Inflammatory macrophage (primary cell): ENCODE results near the gene ADAMTS18.
"Not testable (repeated sequence)": the region's sequence is repeated elsewhere in the genome, so short reads cannot be mapped to it uniquely, and the experiment has no call there.

Experiments
- DNase-seq, 2 donors: peaks; one replicate each; pipeline ENCODE4 v3.0.0-alpha.2; 2020 to 2022
- total RNA-seq, 18 experiments: gene quantifications; one replicate each; lab custom pipeline; 2026; ENCODE audit warnings: mixed read lengths in 6 of 18, inconsistent platforms in 2 of 18; lab: John Stamatoyannopoulos, UW

ADAMTS18 gene, protein sequence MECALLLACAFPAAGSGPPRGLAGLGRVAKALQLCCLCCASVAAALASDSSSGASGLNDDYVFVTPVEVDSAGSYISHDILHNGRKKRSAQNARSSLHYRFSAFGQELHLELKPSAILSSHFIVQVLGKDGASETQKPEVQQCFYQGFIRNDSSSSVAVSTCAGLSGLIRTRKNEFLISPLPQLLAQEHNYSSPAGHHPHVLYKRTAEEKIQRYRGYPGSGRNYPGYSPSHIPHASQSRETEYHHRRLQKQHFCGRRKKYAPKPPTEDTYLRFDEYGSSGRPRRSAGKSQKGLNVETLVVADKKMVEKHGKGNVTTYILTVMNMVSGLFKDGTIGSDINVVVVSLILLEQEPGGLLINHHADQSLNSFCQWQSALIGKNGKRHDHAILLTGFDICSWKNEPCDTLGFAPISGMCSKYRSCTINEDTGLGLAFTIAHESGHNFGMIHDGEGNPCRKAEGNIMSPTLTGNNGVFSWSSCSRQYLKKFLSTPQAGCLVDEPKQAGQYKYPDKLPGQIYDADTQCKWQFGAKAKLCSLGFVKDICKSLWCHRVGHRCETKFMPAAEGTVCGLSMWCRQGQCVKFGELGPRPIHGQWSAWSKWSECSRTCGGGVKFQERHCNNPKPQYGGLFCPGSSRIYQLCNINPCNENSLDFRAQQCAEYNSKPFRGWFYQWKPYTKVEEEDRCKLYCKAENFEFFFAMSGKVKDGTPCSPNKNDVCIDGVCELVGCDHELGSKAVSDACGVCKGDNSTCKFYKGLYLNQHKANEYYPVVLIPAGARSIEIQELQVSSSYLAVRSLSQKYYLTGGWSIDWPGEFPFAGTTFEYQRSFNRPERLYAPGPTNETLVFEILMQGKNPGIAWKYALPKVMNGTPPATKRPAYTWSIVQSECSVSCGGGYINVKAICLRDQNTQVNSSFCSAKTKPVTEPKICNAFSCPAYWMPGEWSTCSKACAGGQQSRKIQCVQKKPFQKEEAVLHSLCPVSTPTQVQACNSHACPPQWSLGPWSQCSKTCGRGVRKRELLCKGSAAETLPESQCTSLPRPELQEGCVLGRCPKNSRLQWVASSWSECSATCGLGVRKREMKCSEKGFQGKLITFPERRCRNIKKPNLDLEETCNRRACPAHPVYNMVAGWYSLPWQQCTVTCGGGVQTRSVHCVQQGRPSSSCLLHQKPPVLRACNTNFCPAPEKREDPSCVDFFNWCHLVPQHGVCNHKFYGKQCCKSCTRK (N-terminal part only)
- total RNA-seq, result 0 to 0.20 (median 0.04) reads per million in 18 experiments

DNA sequence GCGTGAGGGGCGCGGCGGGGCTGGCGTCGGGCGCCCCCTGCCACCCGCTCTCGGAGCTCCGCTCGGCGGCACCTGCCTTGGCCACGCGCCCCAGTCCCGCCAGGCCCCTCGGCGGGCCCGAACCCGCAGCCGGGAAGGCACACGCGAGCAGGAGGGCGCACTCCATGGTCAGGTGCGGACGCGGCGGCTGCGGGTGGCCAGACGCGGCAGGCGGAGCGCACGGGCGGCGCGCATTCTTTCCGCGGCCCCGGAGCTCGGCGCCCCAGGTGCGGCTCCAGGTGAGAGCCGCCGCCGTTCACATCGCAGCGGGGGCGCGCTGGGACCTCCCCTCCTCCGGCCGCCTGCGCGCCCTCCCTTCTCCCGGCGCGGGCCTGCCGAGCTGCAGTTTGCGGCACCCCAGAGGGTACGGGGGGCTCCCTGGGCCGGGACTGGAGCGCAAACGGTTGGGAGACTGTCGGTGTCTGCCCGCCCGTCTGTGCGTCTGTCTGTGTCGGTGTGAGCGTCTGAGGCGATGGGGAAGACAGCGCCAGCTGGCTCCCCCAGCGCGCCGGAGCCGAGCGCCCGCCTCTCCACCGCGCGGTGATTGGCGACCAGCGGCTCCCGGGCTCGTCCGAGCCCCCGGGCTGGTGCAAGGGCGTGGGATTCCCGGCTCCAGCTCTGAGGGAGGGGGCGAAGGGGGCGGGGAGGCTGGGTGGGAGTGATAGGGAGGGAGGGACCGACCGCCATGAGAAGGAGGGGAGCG, at the start of gene ADAMTS18:
TSS of gene ADAMTS18 (minus strand) at position 505 of the 742 bp plus-strand sequence. CDS start at position 166, 339 bp downstream.
- DNase-seq, result no peak

DNA sequence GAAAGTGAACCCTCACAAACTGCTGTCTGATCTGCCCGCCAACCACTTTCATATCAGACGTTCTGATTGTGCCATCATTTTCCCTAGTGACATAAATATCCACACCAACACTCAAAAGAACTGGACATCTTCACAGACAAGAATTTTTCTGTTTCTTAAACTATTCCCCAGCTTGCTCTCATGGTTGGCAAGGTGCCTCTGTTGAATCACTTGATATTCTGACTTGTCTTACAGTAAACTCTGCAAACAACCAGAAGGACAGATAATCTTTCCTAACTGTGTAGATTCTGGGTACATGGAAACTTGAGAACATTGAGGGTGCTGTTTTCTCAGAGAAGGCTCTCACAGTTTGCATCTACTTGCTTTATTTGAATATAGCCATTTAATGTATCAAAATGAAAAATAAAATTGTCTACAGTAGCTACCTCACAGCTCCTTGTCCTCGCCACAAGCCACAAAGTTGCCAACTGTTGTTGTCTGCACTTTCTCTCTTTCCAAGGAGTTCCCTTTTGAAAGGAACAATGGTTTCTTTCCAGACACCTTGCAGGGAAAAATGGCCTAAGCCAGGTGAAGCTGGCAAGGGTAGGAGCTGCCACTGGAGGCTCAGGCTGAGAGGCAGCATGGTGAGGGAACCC, 46.0 kb upstream of the ADAMTS18 start:
- no peak for DNase-seq

DNA sequence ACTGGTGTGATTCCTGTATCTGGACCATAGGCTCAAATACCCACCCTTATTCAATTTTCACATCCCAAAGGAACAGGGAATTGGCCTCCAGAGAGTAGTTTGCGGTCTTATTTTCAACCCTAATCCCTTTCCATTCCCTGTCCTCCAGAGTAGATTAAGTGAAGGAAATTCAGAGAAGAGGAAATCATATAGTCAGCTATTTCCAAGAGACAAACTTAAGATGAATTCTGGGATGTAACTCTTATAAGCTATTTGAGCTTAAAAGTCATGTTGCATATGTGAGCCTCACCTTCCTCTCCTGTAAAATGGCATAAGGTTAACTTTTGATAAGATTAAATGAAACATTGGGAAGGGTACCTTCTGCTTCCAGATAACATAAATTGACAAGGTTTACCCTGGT, 37.4 kb upstream of the ADAMTS18 start:
- no peak for DNase-seq

DNA sequence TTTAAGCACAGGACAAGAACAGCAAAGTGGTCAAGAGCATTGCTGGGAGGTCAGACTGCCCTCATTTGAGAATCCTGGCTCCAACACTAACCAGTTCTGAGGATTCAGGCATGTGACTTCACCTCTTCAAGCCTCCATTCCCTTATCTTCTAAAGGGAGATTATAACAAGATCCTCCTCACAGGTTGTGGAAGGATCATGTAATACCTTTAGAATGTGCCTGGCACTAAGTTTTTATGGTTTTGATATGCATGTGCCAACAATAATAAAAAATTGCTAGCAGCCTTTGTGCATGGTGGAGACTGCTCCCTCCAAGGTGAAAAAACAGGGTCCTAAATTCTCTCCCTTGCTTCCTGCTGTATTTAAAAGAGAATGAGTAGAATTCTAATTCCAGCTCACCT, 36.0 kb upstream of the ADAMTS18 start:
- no peak for DNase-seq

DNA sequence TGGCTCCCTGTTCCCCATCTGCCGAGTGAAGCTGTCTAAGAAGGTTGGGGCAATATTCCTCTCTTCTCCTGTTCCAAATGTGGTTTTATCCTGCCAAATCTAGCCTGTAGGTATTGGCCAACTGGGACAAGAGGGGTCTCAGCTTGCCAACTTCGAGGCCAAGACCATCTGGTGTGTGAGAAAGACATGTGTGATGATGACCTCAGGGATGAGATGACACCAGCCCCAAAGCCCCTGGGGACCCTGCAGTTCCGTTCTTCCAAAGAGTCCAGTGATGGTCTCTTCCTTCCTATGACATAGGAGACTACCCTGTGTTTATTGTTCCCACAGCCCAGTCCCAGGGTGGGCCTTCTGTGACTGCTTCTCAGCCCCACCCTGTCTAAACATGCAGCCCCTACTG, 34.8 kb upstream of the ADAMTS18 start:
- no peak for DNase-seq

DNA sequence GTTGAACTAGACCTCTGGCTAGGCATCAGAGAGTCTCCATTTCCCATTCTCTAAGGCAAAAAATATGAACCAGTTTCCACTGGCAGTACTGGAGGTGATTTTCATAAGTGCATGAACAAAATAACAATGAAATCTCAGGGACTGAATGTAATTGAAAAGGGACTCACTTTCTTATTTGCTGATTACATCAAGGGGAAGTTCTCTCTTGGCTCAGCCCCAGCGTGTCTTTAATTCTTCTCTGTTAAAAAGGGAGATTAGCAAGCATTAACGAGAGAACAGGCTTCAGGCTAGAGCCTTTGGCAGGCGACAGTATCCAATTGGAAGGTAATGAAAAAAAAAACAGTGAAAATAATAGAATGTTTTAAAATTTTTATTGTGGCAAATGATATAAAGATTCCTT, 34.0 kb upstream of the ADAMTS18 start:
- DNase-seq, result no peak

DNA sequence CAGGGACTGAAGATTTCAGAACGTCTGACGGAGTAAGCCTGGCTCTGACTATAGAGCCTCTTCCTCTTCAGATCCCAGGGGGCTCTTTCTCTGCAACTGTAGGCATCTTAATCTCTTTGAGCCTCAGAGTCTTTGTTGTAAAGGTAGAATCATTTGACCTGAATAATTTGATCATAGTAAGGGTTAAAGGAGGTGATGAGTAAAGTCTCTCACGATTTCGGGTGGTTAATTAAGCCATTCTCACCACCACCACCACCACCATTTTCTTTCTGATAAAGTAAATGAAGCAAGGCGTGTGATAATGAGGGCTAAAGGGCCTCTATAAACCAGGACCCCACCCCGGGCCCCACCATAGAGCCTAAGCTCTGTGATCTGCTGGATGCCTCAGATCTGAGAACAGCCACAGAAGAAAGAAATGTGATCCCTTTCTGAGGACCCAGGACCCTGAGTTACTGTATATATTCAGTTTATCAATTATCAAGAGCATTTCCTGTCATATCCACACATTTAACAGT, 33.0 kb upstream of the ADAMTS18 start:
- no peak for DNase-seq

DNA sequence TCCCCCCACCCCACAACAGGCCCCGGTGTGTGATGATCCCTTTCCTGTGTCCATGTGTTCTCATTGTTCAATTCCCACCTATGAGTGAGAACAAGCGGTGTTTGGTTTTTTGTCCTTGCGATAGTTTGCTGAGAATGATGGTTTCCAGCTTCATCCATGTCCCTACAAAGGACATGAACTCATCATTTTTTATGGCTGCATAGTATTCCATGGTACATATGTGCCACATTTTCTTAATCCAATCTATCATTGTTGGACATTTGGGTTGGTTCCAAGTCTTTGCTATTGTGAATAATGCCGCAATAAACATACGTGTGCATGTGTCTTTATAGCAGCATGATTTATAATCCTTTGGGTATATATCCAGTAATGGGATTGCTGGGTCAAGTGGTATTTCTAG, 28.8 kb upstream of the ADAMTS18 start:
- DNase-seq, result not testable (repeated sequence)

DNA sequence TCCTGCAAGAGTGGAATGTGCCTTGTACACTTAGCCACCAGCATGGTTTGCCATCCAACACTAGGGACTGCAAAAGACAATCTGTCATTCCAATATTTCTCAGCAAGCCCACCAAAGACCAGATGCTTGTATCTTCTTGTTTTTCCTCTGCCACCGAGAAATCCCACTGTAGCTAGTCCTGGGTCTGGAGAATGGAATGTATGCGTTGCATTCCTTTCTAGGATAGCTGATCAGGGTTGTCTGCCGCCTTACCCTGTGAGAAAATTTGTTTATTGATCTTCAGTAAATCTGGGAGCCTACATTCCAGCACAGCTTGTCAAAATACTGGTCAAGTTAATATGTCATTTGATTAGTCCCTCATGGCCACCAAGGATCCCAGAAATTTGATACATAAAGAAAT, 28.1 kb upstream of the ADAMTS18 start:
- no peak for DNase-seq

DNA sequence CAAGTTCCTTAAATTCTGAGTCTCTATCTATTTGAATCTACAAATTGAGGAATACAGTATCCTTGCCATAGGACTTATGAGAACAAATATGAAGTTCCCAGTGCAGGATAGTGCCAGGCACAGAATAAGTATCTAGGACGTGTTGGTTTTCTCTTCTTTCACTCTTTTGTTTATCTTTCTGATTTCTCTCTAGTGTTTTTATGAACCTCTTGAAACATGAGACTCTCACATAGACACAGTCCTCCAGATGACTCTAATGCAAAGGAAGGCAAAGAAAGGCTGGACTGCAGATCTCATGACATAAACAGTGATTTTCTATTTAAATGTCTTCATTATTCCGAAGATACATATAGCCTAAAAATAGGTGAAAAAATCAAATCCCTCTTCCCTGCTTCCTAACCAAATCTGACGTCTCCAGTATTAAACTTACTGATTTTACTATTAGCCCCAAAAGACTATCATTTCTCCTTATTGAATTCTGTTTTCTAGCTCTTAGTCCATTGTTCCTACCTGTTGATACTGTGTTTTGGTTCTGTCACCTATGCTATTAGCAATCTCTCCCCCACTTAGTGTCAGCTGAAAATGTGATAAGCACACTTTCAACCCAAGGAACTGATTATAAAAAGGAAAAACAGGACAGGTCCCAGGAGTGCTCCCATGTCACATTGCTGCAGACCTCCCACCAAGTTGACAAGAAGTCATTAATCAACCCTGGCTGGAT, 24.9 kb upstream of the ADAMTS18 start:
- DNase-seq, result no peak

DNA sequence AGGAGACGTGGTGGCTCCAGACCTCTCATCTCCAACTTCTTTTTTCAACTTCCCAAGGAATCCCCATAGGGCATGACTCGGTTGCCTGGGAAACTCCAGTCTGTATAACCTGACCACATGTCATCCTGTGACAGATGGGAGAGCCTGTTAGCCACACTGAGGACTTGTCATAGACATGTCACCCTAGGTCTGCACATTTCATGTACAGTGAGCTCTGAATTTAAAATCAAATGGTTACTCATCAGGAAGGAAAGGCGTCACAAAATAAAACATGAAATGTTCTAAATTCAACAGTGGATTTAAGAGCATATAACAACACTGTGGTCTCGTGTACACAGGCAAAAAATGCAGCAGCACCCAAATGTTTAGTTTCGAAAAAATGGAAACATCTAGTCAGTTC, 22.2 kb upstream of the ADAMTS18 start:
- no peak for DNase-seq

DNA sequence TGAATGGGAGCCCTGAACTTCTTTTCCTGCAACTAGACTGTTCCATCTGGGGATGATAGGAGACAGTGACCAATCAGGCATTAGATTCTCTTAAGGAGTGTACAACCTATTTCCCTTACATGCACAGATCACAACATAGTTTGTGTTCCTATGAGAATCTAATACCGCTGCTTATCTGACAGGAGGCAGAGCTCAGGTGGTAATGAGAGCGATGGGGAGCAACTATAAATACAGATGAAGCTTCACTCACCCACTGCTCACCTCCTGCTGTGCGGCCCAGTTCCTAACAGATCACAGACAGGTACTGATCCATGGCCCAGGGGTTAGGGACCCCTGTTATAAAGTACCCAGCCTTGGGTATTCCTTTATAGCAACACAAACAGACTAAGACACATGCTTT, 17.4 kb upstream of the ADAMTS18 start:
- no peak for DNase-seq

DNA sequence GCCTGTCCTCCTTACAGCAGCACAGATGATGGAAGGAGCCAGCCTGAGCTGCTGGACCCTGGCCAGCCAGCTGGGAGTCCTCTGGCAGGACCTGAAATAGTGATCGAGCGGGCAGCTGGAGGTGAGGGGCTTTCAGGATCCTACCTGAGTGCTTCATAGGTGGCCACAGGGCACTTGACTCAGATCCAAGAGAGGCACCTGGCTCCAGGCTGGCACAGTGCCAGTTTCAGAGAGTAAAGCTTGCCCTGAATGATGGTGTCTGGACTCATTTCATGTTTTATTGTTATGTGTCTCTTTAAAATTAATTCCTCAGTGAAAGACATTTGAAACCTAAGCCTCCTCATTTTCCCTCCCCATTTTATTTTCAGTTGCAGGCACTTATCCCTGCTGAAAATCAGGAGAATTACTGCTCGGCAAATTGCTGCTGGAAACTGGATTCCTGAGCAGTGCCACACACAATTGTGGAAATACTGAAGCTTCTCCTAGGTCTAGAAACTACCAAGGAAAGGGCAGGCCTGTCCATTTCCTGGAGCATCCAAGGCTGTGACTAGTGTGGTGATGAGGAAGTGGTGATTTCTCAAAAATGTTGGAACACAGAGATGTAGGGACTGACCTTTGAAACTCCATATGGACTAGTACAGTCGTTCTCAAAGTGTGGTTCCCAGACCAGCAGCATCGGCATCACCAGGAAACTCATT, 16.1 kb upstream of the ADAMTS18 start:
- no peak for DNase-seq

DNA sequence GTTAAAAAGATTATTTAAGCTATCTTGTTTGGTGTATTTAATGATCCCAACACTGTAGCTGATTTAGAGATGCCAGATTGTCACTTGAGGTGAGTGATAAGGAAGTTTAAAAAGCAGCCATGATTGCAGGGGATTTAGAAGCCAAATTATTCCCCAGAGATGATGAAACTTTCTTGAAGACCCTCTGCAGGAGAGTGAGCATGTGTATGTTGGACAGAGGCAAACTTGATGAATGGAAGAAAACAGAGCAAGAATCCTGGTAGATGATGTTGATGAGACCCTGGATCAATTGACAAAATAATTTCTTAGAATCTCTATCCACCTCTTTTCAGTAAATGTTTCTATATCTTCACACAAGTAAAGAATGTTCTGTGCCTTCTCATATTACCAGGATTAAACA, 14.4 kb upstream of the ADAMTS18 start:
- DNase-seq, result no peak

DNA sequence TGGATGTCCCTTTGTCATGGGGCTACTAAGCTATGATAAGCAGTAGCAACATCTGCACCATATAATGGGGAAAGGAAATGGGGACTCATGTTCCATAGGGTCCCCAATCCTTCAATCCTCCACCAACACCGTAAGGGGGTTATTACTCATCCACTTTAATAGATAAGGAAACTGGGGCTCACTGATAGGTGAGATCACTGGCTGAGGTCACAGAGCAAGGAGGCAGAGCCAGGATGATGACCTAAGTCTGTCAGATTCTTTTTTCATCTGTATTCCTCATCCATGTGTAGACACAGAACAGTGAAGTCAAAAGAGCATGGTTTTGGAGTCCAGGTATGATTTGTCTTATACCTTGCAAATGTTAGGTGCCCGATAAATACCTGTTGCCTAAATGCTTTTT, 10.5 kb upstream of the ADAMTS18 start:
- DNase-seq, result no peak

DNA sequence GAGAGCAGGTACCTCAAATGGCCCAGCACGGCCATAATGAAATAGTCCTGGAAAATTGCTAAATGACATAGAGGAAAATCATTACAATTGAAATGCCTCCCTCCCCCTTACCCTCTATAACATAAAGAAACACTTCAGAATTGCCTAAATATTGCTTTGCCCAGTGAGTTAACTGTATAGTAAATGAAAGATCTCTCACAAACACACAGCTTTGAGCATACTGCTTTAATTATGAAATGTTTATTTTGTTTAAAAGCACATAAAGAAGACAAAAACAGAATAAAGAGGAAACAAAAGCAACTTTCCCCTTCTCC, 9.3 kb upstream of the ADAMTS18 start:
- no peak for DNase-seq

DNA sequence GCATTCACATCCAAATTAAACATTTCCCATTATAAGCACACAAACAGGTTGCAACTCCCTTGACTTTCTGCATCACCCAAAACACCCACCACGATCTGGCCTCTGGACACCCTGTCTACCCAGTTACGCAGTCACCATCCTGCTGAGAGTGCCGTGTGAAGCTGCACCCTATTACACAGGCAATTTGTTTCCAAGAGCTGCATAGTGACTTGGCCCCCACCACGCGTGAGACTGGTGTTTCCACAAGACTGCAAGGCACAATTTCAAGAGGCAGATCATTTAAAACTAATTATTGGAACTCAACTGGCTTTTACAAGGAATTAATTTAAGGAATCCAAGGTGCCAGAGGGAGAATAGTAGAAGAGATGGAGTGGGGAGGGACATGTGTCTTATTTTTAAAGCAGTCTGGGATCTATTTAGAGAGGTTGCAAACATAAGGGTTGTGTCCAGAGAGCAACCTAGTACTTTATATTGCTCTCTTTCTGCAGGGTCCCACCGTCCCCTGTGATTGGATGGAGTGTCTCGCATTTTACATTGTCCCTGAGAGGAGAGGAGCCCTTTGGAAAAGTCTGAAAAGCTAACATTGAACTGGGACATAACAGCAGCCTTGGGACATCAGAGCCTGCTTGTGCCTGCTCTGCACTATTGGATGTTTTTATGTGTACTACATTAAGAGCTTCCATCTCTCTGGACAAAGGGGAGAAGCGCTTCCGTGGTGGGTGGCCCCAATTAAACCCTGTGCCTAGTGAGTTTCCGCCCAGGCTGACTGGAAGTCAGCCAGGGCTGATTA, 8.7 kb upstream of the ADAMTS18 start:
- DNase-seq, result no peak

DNA sequence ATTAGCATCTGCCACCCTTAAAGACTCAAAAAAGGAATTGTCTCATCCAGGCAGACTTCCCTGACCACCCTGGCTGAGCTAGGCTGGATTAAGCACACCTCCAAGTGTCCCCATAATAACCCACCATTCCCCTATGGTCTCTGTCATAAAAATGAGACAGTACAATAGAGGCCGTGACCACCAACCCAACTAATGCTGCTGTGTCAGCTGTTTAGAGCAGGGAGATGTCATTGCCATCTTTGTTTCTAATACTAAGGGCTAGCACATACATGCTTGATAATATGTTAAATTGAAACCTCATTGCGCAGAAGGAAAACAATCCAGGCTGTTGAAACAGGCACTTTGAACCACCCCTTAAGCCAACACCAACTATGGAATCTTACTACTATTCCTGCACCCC, 7.2 kb upstream of the ADAMTS18 start:
- DNase-seq, result no peak

DNA sequence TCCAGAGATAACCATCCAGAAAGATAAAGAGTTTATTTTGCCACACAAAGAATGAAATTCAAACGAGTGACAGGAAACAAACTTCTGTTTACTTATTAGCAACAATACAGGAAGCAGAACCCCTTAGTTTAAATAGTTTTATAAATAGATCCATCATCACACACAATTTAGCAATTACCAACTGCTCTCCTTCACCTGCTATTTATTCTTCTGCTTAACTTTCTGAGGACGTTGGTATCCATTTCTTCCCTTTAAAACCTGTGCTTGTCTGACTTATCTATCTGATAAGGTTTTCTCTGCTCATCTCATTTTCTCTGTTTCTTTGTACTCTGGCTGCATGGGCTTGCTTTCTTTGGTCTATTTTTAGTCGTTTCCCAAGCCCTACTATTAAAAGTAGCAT, 4.3 kb upstream of the ADAMTS18 start:
- no peak for DNase-seq

DNA sequence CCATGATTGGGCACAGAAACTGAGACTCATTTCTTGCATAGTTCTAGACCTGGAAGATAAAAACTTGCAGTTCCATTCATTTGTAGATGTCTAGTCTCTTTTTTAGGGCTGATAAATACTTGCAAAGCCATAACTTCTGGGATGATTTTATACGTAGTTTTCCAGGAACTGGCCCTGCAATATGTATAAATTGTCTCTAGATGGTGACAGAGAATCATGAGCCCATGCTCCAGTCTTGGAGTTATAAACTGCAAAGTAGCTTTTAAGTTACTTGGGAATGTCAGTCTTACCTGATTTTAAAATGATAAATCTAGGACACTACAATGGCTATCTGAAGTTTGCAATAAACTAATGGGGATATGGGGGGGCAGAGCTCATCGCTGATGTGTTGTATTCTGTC, 3.0 kb upstream of the ADAMTS18 start:
- DNase-seq, result no peak
